Thymus (tissue), 14 donors: ENCODE measurements around the gene TUG1. TPM values are rescaled to one million over a fixed set of nuclear protein-coding genes. Genes with fewer than 3 reads are reported as not detected.

Experiments
- DNase-seq, 9 donors: peaks; one replicate each; pipeline ENCODE4 v3.0.0-alpha.2; 2013; ENCODE audit warnings: low spot score in 9 of 9, low read depth in 6 of 9, missing footprints in 1 of 9
- H3K27ac ChIP-seq, 2 donors: one replicate each; pipeline ENCODE4 v1.5.1; 2013; ENCODE audit warnings: control low read depth in 1 of 2, low read depth in 1 of 2, low read length in 1 of 2, mild to moderate bottlenecking in 1 of 2, moderate library complexity in 1 of 2
- H3K27me3 ChIP-seq, 2 donors: one replicate each; pipeline ENCODE4 v1.5.1; 2013; ENCODE audit warnings: low read length in 1 of 2; ENCODE audit not compliant: control insufficient read depth in 2 of 2, insufficient read depth in 1 of 2
- H3K36me3 ChIP-seq, 2 donors: one replicate each; pipeline ENCODE4 v1.5.1; 2013; ENCODE audit warnings: low read length in 1 of 2, mild to moderate bottlenecking in 1 of 2, moderate library complexity in 1 of 2; ENCODE audit not compliant: control insufficient read depth in 2 of 2, insufficient read depth in 2 of 2
- H3K4me1 ChIP-seq, 2 donors: one replicate each; pipeline ENCODE4 v1.5.1; 2013; ENCODE audit warnings: low read length in 2 of 2; ENCODE audit not compliant: control insufficient read depth in 2 of 2, insufficient read depth in 2 of 2
- H3K4me3 ChIP-seq, 2 donors: one replicate each; pipeline ENCODE4 v1.5.1; 2013; ENCODE audit warnings: low read length in 2 of 2, control low read depth in 1 of 2, mild to moderate bottlenecking in 1 of 2
- H3K9me3 ChIP-seq, 2 donors: one replicate each; pipeline ENCODE4 v1.5.1; 2013; ENCODE audit warnings: low read length in 1 of 2, mild to moderate bottlenecking in 1 of 2; ENCODE audit not compliant: control insufficient read depth in 2 of 2, insufficient read depth in 1 of 2
- WGBS: extraction: QIAGEN DNeasy Blood & Tissue Kit; methylation state at CpG from one replicate; pipeline ENCODE4 v1.1.7; 2013; 5-methylcytosine and 5-hydroxymethylcytosine counted together
- long read RNA-seq, 10 donors: transcript quantifications; one replicate each; lab custom pipeline, GENCODE V29; 2026
- polyA plus RNA-seq: library from polyadenylated mRNA; stranded (reverse); fragments of 200-250 nt; gene quantifications from one replicate; pipeline ENCODE4 v1.2.3, GENCODE V29; 2013
- total RNA-seq: library from RNA; stranded (reverse); fragments of 120-200 nt; gene quantifications from one replicate; pipeline ENCODE4 v1.2.4, GENCODE V29; 2013
- donor health status: healthy.

TUG1 gene
- 58.2 TPM for total RNA-seq
- 65.5 TPM for polyA plus RNA-seq
- long read RNA-seq, donor 1, full-length matches to known transcripts: 4 of 4 reads
- long read RNA-seq, donor 1, partial matches to known transcripts: 0 of 4 reads
- long read RNA-seq, donor 1, other reads (novel, unspliced or antisense): 0 of 4 reads
- long read RNA-seq, donor 2, full-length matches to known transcripts: 86 of 86 reads
- long read RNA-seq, donor 2, partial matches to known transcripts: 0 of 86 reads
- long read RNA-seq, donor 2, other reads (novel, unspliced or antisense): 0 of 86 reads
- long read RNA-seq, donor 3, full-length matches to known transcripts: 36 of 36 reads
- long read RNA-seq, donor 3, partial matches to known transcripts: 0 of 36 reads
- long read RNA-seq, donor 3, other reads (novel, unspliced or antisense): 0 of 36 reads
- long read RNA-seq, donor 4, full-length matches to known transcripts: 22 of 22 reads
- long read RNA-seq, donor 4, partial matches to known transcripts: 0 of 22 reads
- long read RNA-seq, donor 4, other reads (novel, unspliced or antisense): 0 of 22 reads
- long read RNA-seq, donor 5, full-length matches to known transcripts: 46 of 46 reads
- long read RNA-seq, donor 5, partial matches to known transcripts: 0 of 46 reads
- long read RNA-seq, donor 5, other reads (novel, unspliced or antisense): 0 of 46 reads
- long read RNA-seq, donor 6, full-length matches to known transcripts: 38 of 38 reads
- long read RNA-seq, donor 6, partial matches to known transcripts: 0 of 38 reads
- long read RNA-seq, donor 6, other reads (novel, unspliced or antisense): 0 of 38 reads
- long read RNA-seq, donor 7, full-length matches to known transcripts: 34 of 39 reads
- long read RNA-seq, donor 7, partial matches to known transcripts: 5 of 39 reads
- long read RNA-seq, donor 7, other reads (novel, unspliced or antisense): 0 of 39 reads
- long read RNA-seq, donor 8, full-length matches to known transcripts: 27 of 27 reads
- long read RNA-seq, donor 8, partial matches to known transcripts: 0 of 27 reads
- long read RNA-seq, donor 8, other reads (novel, unspliced or antisense): 0 of 27 reads
- long read RNA-seq, donor 9, full-length matches to known transcripts: 21 of 21 reads
- long read RNA-seq, donor 9, partial matches to known transcripts: 0 of 21 reads
- long read RNA-seq, donor 9, other reads (novel, unspliced or antisense): 0 of 21 reads
- long read RNA-seq, donor 10, full-length matches to known transcripts: 31 of 31 reads
- long read RNA-seq, donor 10, partial matches to known transcripts: 0 of 31 reads
- long read RNA-seq, donor 10, other reads (novel, unspliced or antisense): 0 of 31 reads

DNA sequence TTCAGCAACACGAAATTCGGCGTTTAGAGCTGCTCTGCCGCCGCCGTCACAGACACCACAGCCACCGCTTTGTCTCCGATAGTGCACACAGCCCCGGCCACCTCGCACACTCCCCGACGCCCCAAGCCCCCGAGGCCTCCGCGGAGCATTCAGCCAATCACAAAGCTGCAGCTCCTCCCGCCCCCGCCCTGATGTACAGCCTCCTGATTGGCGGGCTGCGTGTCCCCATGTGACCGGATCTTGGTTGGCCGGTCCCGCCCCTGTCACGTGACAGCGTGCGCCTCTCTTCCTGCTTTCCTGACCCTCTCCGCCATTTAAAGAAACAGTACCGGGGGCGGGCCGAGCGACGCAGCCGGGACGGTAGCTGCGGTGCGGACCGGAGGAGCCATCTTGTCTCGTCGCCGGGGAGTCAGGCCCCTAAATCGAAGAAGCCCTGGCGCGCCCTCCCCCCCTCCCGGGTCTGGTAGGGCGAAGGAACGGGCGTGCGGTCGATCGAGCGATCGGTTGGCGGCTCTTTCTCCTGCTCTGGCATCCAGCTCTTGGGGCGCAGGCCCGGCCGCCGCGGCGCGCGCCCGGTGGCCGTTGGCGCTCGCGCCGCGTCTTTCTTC, at the start of gene TUG1:
TSS of gene TUG1 (plus strand) at position 342 of the 608 bp plus-strand sequence.
- H3K36me3 ChIP-seq: peaks cover 27 to 31% of the 10 kb centered on the region in 2 donors
- H3K4me3 ChIP-seq: peak within 1 kb of the TSS; percentile 72 to 77
- no peaks in the 10 kb centered on the region for H3K27me3 ChIP-seq
- H3K4me1 ChIP-seq: peaks cover 8 to 14% of the 10 kb centered on the region in 2 donors
- peak within 1 kb of the TSS; percentile 93 to 94 for H3K27ac ChIP-seq
- WGBS: under 1% methylated on average over 67 of the region's 67 CpGs
- peaks cover 11 to 17% of the 10 kb centered on the region in 2 donors for H3K9me3 ChIP-seq
- peak; percentile 86 to 99 (median 98) for DNase-seq

DNA sequence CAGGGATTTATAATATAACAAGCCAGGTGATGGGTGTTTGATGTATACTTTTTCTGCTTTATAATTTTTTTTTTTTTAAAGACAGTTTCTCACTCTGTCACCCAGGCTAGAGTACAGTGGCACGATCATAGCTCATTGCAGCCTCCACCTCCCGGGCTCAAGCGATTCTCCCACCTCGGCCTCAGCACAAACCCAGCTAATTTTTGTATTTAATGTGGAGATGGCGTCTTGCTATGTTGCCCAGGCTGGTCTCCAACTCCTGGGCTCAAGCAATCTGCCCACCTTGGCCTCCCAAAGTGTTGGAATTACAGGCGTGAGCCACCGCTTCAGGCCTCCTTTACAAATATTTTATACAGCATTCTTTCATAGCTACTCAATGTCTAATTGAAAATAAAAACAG, 49.1 kb upstream of the TUG1 start:
- no peak for DNase-seq
- Histone ChIP-seq H3K4me3 (no peak overlapping the region), H3K27ac (no peak overlapping the region), H3K4me1 (peaks cover 0 to 9% of the 10 kb centered on the region in 2 donors), H3K27me3 (peaks cover 3 to 18% of the 10 kb centered on the region in 2 donors), H3K36me3 (peaks cover 6% of the 10 kb centered on the region in 2 donors), H3K9me3 (peaks cover 0 to 7% of the 10 kb centered on the region in 2 donors)
- WGBS: 91% methylated on average over 7 of the region's 7 CpGs

GRCh38 chr22:30920407-30920806, 48.7 kb upstream of the TUG1 start:
- H3K27ac ChIP-seq: no peak overlapping the region
- H3K4me1 ChIP-seq: peaks cover 0 to 9% of the 10 kb centered on the region in 2 donors
- peaks cover 0 to 4% of the 10 kb centered on the region in 2 donors for H3K9me3 ChIP-seq
- under 1% methylated on average over 9 of the region's 9 CpGs for WGBS
- H3K36me3 ChIP-seq: peaks cover 6 to 8% of the 10 kb centered on the region in 2 donors
- DNase-seq: peak in 8 of 9 donors; percentile 38 to 85 (median 73)
- H3K4me3 ChIP-seq: peak overlapping the region in 1 of 2 donors; percentile 11
- peaks cover 3 to 18% of the 10 kb centered on the region in 2 donors for H3K27me3 ChIP-seq

DNA sequence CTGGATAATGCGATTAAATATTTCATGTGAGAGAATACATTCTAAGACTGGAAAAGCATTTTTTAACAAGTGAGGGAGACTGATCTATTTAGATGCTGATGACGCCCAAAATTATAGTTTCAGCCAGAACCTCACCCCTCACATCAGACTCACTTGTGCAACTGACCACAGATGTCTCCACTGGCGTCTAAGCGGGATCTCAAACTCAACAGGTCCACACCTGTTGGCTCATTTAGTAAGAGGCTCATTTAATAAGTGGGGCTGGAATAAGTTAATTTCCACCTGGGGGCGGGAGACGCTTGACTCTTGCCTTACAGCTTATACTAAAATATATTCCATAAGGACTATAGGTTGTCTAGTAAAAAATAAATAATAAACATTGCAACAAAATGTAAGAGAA, 48.0 kb upstream of the TUG1 start:
- Histone ChIP-seq H3K4me1 (peaks cover 0 to 9% of the 10 kb centered on the region in 2 donors), H3K4me3 (peak overlapping the region in 1 of 2 donors; percentile 51), H3K36me3 (peaks cover 11 to 15% of the 10 kb centered on the region in 2 donors), H3K27me3 (peaks cover 3 to 18% of the 10 kb centered on the region in 2 donors), H3K27ac (no peak overlapping the region), H3K9me3 (peaks cover 0 to 4% of the 10 kb centered on the region in 2 donors)
- DNase-seq: no peak
- WGBS: 63% methylated on average over 6 of the region's 6 CpGs

- Histone ChIP-seq H3K4me3 (peak overlapping the region; percentile 38 to 51), H3K27me3 (peaks cover 3 to 18% of the 10 kb centered on the region in 2 donors), H3K4me1 (peaks cover 0 to 9% of the 10 kb centered on the region in 2 donors), H3K36me3 (peaks cover 19 to 25% of the 10 kb centered on the region in 2 donors), H3K9me3 (peaks cover 0 to 4% of the 10 kb centered on the region in 2 donors), H3K27ac (peak overlapping the region; percentile 12 to 72)
- DNase-seq: peak in 8 of 9 donors; percentile 40 to 82 (median 62)
- 42% methylated on average over 34 of the region's 34 CpGs for WGBS
Measured at GRCh38 chr22:30922151-30922611, 46.9 kb upstream of the TUG1 start.

GRCh38 chr22:30923168-30923900, 45.7 kb upstream of the TUG1 start:
- Histone ChIP-seq H3K4me3 (no peak overlapping the region), H3K9me3 (peaks cover 0 to 4% of the 10 kb centered on the region in 2 donors), H3K27me3 (peaks cover 3 to 18% of the 10 kb centered on the region in 2 donors), H3K27ac (no peak overlapping the region), H3K4me1 (peaks cover 0 to 9% of the 10 kb centered on the region in 2 donors), H3K36me3 (peaks cover 30 to 37% of the 10 kb centered on the region in 2 donors)
- DNase-seq: no peak
- 99% methylated on average over 9 of the region's 9 CpGs for WGBS

DNA sequence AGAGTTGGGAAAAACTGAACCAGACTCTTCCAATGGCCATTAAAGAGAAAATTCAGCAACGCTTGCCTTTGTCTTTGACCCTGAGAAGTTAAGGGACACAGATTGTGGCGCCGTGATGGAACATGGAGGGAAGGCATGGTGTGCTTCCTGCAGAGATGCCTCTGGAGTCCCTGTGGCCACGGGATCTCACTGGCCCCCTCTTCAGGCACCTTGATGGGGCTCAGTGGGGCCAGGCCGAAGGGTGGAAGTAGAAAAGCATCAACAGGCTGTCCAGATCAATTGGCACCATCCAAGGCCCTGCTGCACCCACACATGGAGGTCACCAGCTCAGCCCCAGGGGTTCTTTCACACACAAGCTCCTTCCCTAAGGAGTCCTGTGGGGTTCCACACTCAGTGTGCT, 43.4 kb upstream of the TUG1 start:
- H3K27me3 ChIP-seq: peaks cover 3 to 17% of the 10 kb centered on the region in 2 donors
- H3K36me3 ChIP-seq: peaks cover 39 to 40% of the 10 kb centered on the region in 2 donors
- WGBS: 98% methylated on average over 5 of the region's 5 CpGs
- H3K9me3 ChIP-seq: peaks cover 0 to 4% of the 10 kb centered on the region in 2 donors
- H3K4me3 ChIP-seq: no peak overlapping the region
- peaks cover 0 to 9% of the 10 kb centered on the region in 2 donors for H3K4me1 ChIP-seq
- no peak overlapping the region for H3K27ac ChIP-seq
- no peak for DNase-seq
